K562 (cell line): Measurements from ENCODE around the gene MEIS2. TPM values are rescaled to one million over a fixed set of nuclear protein-coding genes. Genes with fewer than 3 reads are reported as not detected.

Experiments
- CREB1 ChIP-seq, 2 experiments: sonication (generic) in 1 of 2; formaldehyde crosslinking in 1 of 2; IDR thresholded peaks; 2 replicates each; pipeline versions ENCODE4 v1.6.1 to v1.8.0; 2012 to 2022; ENCODE audit warnings: inconsistent platforms in 1 of 2, mild to moderate bottlenecking in 1 of 2, missing genetic modification reagents in 1 of 2, moderate library complexity in 1 of 2
- CTBP1 ChIP-seq: fragments of 450-650 bp; IDR thresholded peaks from 2 replicates; pipeline ENCODE4 v1.6.1; 2016; ENCODE audit warnings: borderline replicate concordance
- FIP1L1 ChIP-seq: fragments of 200-400 bp; formaldehyde crosslinking; IDR thresholded peaks from 2 replicates; pipeline ENCODE4 v1.6.1; 2018; ENCODE audit warnings: mild to moderate bottlenecking, low read depth, low read length; ENCODE audit not compliant: poor library complexity, severe bottlenecking
- FOXK1 ChIP-seq: sonication (generic); formaldehyde crosslinking; IDR thresholded peaks from 2 replicates; pipeline ENCODE4 v1.8.0; 2022; ENCODE audit warnings: missing genetic modification reagents, mild to moderate bottlenecking, borderline replicate concordance
- L3MBTL2 ChIP-seq: fragments of 450-650 bp; IDR thresholded peaks from 2 replicates; pipeline ENCODE4 v1.6.1; 2016; ENCODE audit warnings: mild to moderate bottlenecking, moderate library complexity
- LCOR ChIP-seq: sonication (generic); formaldehyde crosslinking; IDR thresholded peaks from 2 replicates; pipeline ENCODE4 v1.8.0; 2022; ENCODE audit warnings: mild to moderate bottlenecking, missing genetic modification reagents
- MAFG ChIP-seq: fragments of 450-650 bp; conservative IDR thresholded peaks from 2 replicates; pipeline ENCODE4 v1.6.1; 2016; ENCODE audit warnings: missing genetic modification characterization, missing compliant biosample characterization
- POLR2A ChIP-seq: fragments of 450-650 bp; conservative IDR thresholded peaks from 2 replicates; pipeline ENCODE4 v1.6.1; 2016
- RCOR1 ChIP-seq, 2 experiments: IDR thresholded peaks; 2 replicates each; pipeline ENCODE4 v1.6.1; 2012; ENCODE audit warnings: low read depth in 2 of 2, low read length in 2 of 2, borderline replicate concordance in 1 of 2, improper control_type of control experiment in 1 of 2
- TOE1 ChIP-seq, 2 experiments: fragments of 450-650 bp in 1 of 2; sonication (generic) in 1 of 2; formaldehyde crosslinking in 1 of 2; IDR thresholded peaks; 2 replicates each; pipeline versions ENCODE4 v1.7.1 to v1.8.0; 2016 to 2022; ENCODE audit warnings: borderline replicate concordance in 2 of 2, mild to moderate bottlenecking in 2 of 2, antibody characterized with exemption in 1 of 2, inconsistent platforms in 1 of 2, low read depth in 1 of 2, missing genetic modification reagents in 1 of 2, moderate library complexity in 1 of 2
- ZNF263 ChIP-seq: sonication (generic); formaldehyde crosslinking; IDR thresholded peaks from 2 replicates; pipeline ENCODE4 v1.8.0; 2022; ENCODE audit warnings: mild to moderate bottlenecking, missing genetic modification reagents, borderline replicate concordance
- polyA plus RNA-seq, 8 experiments: library from polyadenylated mRNA; depleted of rRNA in 4 of 8; stranded (reverse) in 5 of 8; unstranded in 3 of 8; fragments of >200 nt; fragmentation: Nextera tagmentation in 2 of 8; fragmentation: Illumina TruSeq in 1 of 8; extraction: Ambion mirVana in 2 of 8; extraction: Trizol in 1 of 8; gene quantifications; 2 replicates each; pipeline versions ENCODE4 v1.2.1 to v1.2.3, GENCODE V29; 2011 to 2014; ENCODE audit warnings: inconsistent platforms in 1 of 8, missing spikeins in 1 of 8
- total RNA-seq, 7 experiments: library from RNA; depleted of rRNA in 6 of 7; stranded (reverse); fragments of >200 nt in 6 of 7; fragmentation: Illumina TruSeq in 2 of 7; extraction: Trizol in 2 of 7; gene quantifications; 2 replicates each; pipeline versions ENCODE4 v1.2.1 to v1.2.3, GENCODE V29; 2011 to 2021; ENCODE audit warnings: low replicate concordance in 1 of 7
- TF ChIP-seq, protein P1 (sequence below), 2 experiments: IDR thresholded peaks; 2 replicates each; pipeline ENCODE4 v1.6.1; 2012; ENCODE audit warnings: improper control_type of control experiment in 2 of 2, low read depth in 2 of 2, low read length in 2 of 2, borderline replicate concordance in 1 of 2
- TF ChIP-seq, protein P2 (sequence below), 2 experiments: fragments of 450-650 bp in 1 of 2; sonication (generic) in 1 of 2; formaldehyde crosslinking in 1 of 2; IDR thresholded peaks; 2 replicates each; pipeline versions ENCODE4 v1.7.1 to v1.9.0; 2016 to 2022; ENCODE audit warnings: inconsistent platforms in 1 of 2, mild to moderate bottlenecking in 1 of 2, missing genetic modification reagents in 1 of 2

MEIS2 gene
- total and polyA plus RNA-seq, 9 of the 15 experiments (the other 6 are each of a cell fraction or from before 2014, with no cell fraction given), result 7.5 to 64.2 (median 22.3) TPM

DNA sequence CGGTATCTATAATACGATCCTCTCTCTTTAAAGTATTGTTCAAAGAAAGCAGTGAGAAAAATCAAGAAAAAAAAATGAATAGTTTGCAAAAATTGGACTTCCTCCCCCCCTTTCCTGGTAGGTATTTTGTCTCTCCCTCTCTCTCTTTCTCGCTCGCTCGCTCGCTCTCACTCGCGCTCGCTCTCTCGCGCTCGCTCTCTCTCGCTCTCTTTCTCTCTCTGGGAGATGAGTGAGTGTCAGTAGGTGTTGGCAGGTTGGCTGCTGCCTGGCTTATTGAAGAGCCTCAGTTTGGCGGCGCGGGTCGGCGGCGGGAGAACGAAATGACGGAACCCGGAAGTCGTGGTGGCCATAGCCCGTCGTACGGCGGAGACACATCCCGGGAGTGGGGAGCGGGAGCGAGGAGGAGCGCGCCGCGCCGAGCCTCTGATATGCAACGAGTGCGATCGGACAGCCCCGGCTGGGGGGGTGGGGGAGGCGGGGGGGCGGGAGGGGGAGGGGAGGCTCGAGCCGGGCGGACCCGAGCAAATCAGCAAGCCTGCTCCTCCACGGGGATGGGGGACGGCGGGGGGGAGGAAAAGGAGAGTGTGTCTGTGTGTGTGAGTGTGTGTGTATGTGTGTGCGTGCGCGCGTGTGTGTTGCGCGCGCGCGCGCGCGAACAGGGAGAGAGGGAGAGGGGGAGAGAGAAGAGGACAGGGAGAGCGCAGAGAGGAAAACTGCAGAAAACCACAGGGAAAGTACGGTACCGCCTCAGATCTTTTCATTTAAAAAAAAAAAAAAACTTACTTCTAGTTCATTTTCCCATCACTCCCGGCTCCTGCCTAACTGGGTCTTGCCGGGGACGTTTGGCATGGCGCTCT, at the start of gene MEIS2 (continued):
- TF ChIP-seq, protein P1, sequence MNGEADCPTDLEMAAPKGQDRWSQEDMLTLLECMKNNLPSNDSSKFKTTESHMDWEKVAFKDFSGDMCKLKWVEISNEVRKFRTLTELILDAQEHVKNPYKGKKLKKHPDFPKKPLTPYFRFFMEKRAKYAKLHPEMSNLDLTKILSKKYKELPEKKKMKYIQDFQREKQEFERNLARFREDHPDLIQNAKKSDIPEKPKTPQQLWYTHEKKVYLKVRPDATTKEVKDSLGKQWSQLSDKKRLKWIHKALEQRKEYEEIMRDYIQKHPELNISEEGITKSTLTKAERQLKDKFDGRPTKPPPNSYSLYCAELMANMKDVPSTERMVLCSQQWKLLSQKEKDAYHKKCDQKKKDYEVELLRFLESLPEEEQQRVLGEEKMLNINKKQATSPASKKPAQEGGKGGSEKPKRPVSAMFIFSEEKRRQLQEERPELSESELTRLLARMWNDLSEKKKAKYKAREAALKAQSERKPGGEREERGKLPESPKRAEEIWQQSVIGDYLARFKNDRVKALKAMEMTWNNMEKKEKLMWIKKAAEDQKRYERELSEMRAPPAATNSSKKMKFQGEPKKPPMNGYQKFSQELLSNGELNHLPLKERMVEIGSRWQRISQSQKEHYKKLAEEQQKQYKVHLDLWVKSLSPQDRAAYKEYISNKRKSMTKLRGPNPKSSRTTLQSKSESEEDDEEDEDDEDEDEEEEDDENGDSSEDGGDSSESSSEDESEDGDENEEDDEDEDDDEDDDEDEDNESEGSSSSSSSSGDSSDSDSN (IDR thresholded peaks at IDR 0.05; ENCODE audit: borderline replicate concordance in 1 of 2, low read depth in 2 of 2, low read length in 2 of 2), result peak in 1 of 2 experiments; percentile 89; a peak in 1 of 4 replicates
- no peak for TF ChIP-seq CREB1 (IDR thresholded peaks at IDR 0.05)
- TF ChIP-seq CREB1 (CRISPR knock-in tag; IDR thresholded peaks at IDR 0.05), result peak; percentile 32; the same call in 1 of the 2 replicates
- TF ChIP-seq POLR2A, result peak; percentile 90
- peak; percentile 68 for TF ChIP-seq MAFG (tag)
- no peak for TF ChIP-seq FOXK1 (CRISPR knock-in tag)
- peak; percentile 14 for TF ChIP-seq FIP1L1
- peak; percentile 53; the same call in 1 of the 2 replicates for TF ChIP-seq L3MBTL2
- TF ChIP-seq ZNF263 (CRISPR knock-in tag), result peak; percentile 94
- TF ChIP-seq, protein P2, sequence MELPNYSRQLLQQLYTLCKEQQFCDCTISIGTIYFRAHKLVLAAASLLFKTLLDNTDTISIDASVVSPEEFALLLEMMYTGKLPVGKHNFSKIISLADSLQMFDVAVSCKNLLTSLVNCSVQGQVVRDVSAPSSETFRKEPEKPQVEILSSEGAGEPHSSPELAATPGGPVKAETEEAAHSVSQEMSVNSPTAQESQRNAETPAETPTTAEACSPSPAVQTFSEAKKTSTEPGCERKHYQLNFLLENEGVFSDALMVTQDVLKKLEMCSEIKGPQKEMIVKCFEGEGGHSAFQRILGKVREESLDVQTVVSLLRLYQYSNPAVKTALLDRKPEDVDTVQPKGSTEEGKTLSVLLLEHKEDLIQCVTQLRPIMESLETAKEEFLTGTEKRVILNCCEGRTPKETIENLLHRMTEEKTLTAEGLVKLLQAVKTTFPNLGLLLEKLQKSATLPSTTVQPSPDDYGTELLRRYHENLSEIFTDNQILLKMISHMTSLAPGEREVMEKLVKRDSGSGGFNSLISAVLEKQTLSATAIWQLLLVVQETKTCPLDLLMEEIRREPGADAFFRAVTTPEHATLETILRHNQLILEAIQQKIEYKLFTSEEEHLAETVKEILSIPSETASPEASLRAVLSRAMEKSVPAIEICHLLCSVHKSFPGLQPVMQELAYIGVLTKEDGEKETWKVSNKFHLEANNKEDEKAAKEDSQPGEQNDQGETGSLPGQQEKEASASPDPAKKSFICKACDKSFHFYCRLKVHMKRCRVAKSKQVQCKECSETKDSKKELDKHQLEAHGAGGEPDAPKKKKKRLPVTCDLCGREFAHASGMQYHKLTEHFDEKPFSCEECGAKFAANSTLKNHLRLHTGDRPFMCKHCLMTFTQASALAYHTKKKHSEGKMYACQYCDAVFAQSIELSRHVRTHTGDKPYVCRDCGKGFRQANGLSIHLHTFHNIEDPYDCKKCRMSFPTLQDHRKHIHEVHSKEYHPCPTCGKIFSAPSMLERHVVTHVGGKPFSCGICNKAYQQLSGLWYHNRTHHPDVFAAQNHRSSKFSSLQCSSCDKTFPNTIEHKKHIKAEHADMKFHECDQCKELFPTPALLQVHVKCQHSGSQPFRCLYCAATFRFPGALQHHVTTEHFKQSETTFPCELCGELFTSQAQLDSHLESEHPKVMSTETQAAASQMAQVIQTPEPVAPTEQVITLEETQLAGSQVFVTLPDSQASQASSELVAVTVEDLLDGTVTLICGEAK (IDR thresholded peaks at IDR 0.05), result peak; percentile 62; the same call in 1 of the 2 replicates
- TF ChIP-seq, protein P2 (CRISPR knock-in tag; IDR thresholded peaks at IDR 0.05), result no peak
- TF ChIP-seq TOE1 (IDR thresholded peaks at IDR 0.05; ENCODE audit: borderline replicate concordance), result 0 out of 2 replicates have a peak, but pooled peaks have one; percentile 48
- no peak for TF ChIP-seq TOE1 (CRISPR knock-in tag; IDR thresholded peaks at IDR 0.05; ENCODE audit: borderline replicate concordance, low read depth)
- peak; percentile 53; the same call in 1 of the 2 replicates for TF ChIP-seq LCOR (CRISPR knock-in tag)
- TF ChIP-seq CTBP1, result peak; percentile 47; the same call in 1 of the 2 replicates
- 0 out of 4 replicates have a peak, but pooled peaks have one; percentile 40 to 59 for TF ChIP-seq RCOR1 (IDR thresholded peaks at IDR 0.05; ENCODE audit: borderline replicate concordance in 1 of 2, low read depth in 2 of 2, low read length in 2 of 2)
